ENCODE data around the gene AUTS2.

Gene AUTS2

DNA sequence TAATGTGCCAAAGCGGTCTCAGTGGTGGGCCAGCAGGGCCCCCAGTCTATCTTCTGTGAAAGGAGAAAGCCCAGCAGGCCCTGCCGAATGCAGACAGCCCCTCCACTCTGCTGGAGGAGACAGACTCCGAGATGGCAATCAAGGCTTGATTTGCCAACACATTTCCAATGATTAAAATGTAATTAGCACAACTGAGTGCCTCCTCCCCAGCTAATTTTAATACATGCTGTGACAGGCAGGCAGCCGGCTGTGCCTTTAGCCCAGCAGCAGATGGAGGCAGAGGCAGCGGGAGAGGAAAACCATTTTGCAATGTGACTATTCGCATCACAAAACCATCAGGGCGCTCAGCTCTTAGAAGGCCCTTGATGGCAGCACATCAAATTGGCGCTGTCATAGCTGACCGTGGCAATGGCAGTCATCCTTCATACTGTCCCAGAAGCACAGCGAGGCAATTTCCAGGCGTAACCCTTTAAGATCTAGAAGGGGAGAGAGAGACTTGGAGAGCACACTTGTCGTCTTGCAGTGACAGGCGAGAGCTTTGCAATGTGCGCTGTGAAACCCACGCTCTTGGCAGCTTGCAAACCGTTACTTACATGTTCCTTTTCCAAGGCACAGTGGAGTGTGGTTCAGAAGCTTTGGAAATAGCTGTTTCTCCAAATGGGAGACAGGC is 818.8 kb downstream of the AUTS2 start:
- DNase-seq (ENCODE audit: insufficient read length, low spot score) (no peak), FAIRE-seq (peak; percentile 48)
- TF ChIP-seq TAF1 (IDR thresholded peaks at IDR 0.05; ENCODE audit: low read depth, low read length) (no peak), POLR2AphosphoS5 (IDR thresholded peaks at IDR 0.05; ENCODE audit: low read depth, low read length) (no peak), POLR2A (IDR thresholded peaks at IDR 0.05; ENCODE audit: low read depth, low read length) (no peak), POU2F2 (IDR thresholded peaks at IDR 0.05; ENCODE audit: low read depth, low read length) (no peak), SPI1 (IDR thresholded peaks at IDR 0.05; ENCODE audit: low read depth, low read length) (no peak), PAX5 (IDR thresholded peaks at IDR 0.05; ENCODE audit: insufficient read depth, low read length, severe bottlenecking) (no peak)

- FAIRE-seq (no peak), DNase-seq (ENCODE audit: insufficient read length, low spot score) (no peak)
- TF ChIP-seq PAX5 (IDR thresholded peaks at IDR 0.05; ENCODE audit: insufficient read depth, low read length, severe bottlenecking) (no peak), SPI1 (IDR thresholded peaks at IDR 0.05; ENCODE audit: low read depth, low read length) (no peak), POU2F2 (IDR thresholded peaks at IDR 0.05; ENCODE audit: low read depth, low read length) (no peak), POLR2A (IDR thresholded peaks at IDR 0.05; ENCODE audit: low read depth, low read length) (no peak)
Measured at GRCh38 chr7:70419526-70420380, 821.5 kb downstream of the AUTS2 start.

DNA sequence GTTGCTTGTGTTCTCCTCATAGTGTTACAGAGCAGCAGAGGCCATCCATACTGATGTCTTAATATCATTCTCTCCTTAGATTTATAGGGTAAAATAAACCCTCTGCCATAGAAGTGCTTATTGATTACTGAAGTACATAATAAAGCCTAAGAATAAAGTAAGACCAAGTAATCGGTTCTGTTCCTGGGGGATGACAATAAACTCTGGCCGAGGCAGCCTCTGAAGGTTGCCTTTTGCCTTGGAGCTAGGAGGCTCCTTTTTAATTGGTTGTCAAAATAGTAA is 822.0 kb downstream of the AUTS2 start:
- no peak for DNase-seq (ENCODE audit: insufficient read length, low spot score)
- TF ChIP-seq POLR2A (IDR thresholded peaks at IDR 0.05; ENCODE audit: low read depth, low read length): no peak
- TF ChIP-seq SPI1 (IDR thresholded peaks at IDR 0.05; ENCODE audit: low read depth, low read length): no peak
- TF ChIP-seq POLR2AphosphoS5 (IDR thresholded peaks at IDR 0.05; ENCODE audit: low read depth, low read length): no peak
- TF ChIP-seq POU2F2 (IDR thresholded peaks at IDR 0.05; ENCODE audit: low read depth, low read length): no peak
- no peak for TF ChIP-seq PAX5 (IDR thresholded peaks at IDR 0.05; ENCODE audit: insufficient read depth, low read length, severe bottlenecking)
- no peak for TF ChIP-seq TAF1 (IDR thresholded peaks at IDR 0.05; ENCODE audit: low read depth, low read length)
- no peak for FAIRE-seq

- TF ChIP-seq POLR2AphosphoS5 (IDR thresholded peaks at IDR 0.05; ENCODE audit: low read depth, low read length) (no peak), SPI1 (IDR thresholded peaks at IDR 0.05; ENCODE audit: low read depth, low read length) (no peak), PAX5 (IDR thresholded peaks at IDR 0.05; ENCODE audit: insufficient read depth, low read length, severe bottlenecking) (no peak), POU2F2 (IDR thresholded peaks at IDR 0.05; ENCODE audit: low read depth, low read length) (no peak), TAF1 (IDR thresholded peaks at IDR 0.05; ENCODE audit: low read depth, low read length) (no peak), POLR2A (IDR thresholded peaks at IDR 0.05; ENCODE audit: low read depth, low read length) (no peak)
- DNase-seq (ENCODE audit: insufficient read length, low spot score) (no peak), FAIRE-seq (no peak)
Measured at GRCh38 chr7:70421319-70421718, 823.0 kb downstream of the AUTS2 start.

- TF ChIP-seq SPI1 (IDR thresholded peaks at IDR 0.05; ENCODE audit: low read depth, low read length) (peak; percentile 58), PAX5 (IDR thresholded peaks at IDR 0.05; ENCODE audit: insufficient read depth, low read length, severe bottlenecking) (no peak), TAF1 (IDR thresholded peaks at IDR 0.05; ENCODE audit: low read depth, low read length) (no peak), POLR2A (IDR thresholded peaks at IDR 0.05; ENCODE audit: low read depth, low read length) (no peak), POLR2AphosphoS5 (IDR thresholded peaks at IDR 0.05; ENCODE audit: low read depth, low read length) (no peak), POU2F2 (IDR thresholded peaks at IDR 0.05; ENCODE audit: low read depth, low read length) (peak; percentile 55; the same call in 1 of the 2 replicates)
- DNase-seq (ENCODE audit: insufficient read length, low spot score): peak; percentile 34
- peak; percentile 92 for FAIRE-seq
Measured at GRCh38 chr7:70426249-70426880, 828.1 kb downstream of the AUTS2 start.

- DNase-seq (ENCODE audit: insufficient read length, low spot score): no peak
- no peak for TF ChIP-seq SPI1 (IDR thresholded peaks at IDR 0.05; ENCODE audit: low read depth, low read length)
- no peak for TF ChIP-seq POU2F2 (IDR thresholded peaks at IDR 0.05; ENCODE audit: low read depth, low read length)
- TF ChIP-seq POLR2AphosphoS5 (IDR thresholded peaks at IDR 0.05; ENCODE audit: low read depth, low read length): no peak
- TF ChIP-seq TAF1 (IDR thresholded peaks at IDR 0.05; ENCODE audit: low read depth, low read length): no peak
- TF ChIP-seq PAX5 (IDR thresholded peaks at IDR 0.05; ENCODE audit: insufficient read depth, low read length, severe bottlenecking): no peak
- TF ChIP-seq POLR2A (IDR thresholded peaks at IDR 0.05; ENCODE audit: low read depth, low read length): no peak
- FAIRE-seq: no peak
Measured at GRCh38 chr7:70432567-70433001, 834.3 kb downstream of the AUTS2 start.

GRCh38 chr7:70434376-70434775 is 836.1 kb downstream of the AUTS2 start:
- DNase-seq (ENCODE audit: insufficient read length, low spot score): no peak
- TF ChIP-seq SPI1 (IDR thresholded peaks at IDR 0.05; ENCODE audit: low read depth, low read length): no peak
- TF ChIP-seq POLR2A (IDR thresholded peaks at IDR 0.05; ENCODE audit: low read depth, low read length): no peak
- no peak for TF ChIP-seq POU2F2 (IDR thresholded peaks at IDR 0.05; ENCODE audit: low read depth, low read length)
- no peak for TF ChIP-seq POLR2AphosphoS5 (IDR thresholded peaks at IDR 0.05; ENCODE audit: low read depth, low read length)
- FAIRE-seq: no peak

- DNase-seq (ENCODE audit: insufficient read length, low spot score) (no peak), FAIRE-seq (no peak)
- no peak for TF ChIP-seq POLR2AphosphoS5 (IDR thresholded peaks at IDR 0.05; ENCODE audit: low read depth, low read length)
- no peak for TF ChIP-seq SPI1 (IDR thresholded peaks at IDR 0.05; ENCODE audit: low read depth, low read length)
- no peak for TF ChIP-seq POU2F2 (IDR thresholded peaks at IDR 0.05; ENCODE audit: low read depth, low read length)
- TF ChIP-seq PAX5 (IDR thresholded peaks at IDR 0.05; ENCODE audit: insufficient read depth, low read length, severe bottlenecking): no peak
- TF ChIP-seq POLR2A (IDR thresholded peaks at IDR 0.05; ENCODE audit: low read depth, low read length): no peak
- TF ChIP-seq TAF1 (IDR thresholded peaks at IDR 0.05; ENCODE audit: low read depth, low read length): no peak
Measured at GRCh38 chr7:70434821-70435220, 836.5 kb downstream of the AUTS2 start.

DNA sequence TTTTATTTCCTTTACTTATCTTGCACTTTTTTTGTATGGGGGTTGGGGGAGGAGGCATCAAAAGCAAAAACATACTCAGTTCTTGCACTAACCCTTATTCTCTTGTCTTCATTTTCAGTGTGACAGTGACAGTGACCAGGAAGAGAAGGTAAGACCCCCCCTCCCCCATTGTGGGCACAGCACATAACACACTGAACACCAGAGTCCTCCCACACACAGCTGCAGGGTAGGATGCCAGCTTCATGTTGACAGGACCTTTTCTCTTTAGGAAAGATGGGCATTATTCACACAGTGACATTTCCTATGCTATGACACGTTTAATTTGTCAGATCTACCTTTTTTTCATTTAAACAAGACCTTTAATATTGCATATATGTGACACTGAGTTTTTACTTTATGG is 837.4 kb downstream of the AUTS2 start:
- FAIRE-seq (no peak), DNase-seq (ENCODE audit: insufficient read length, low spot score) (no peak)
- TF ChIP-seq POLR2AphosphoS5 (IDR thresholded peaks at IDR 0.05; ENCODE audit: low read depth, low read length): no peak
- TF ChIP-seq TAF1 (IDR thresholded peaks at IDR 0.05; ENCODE audit: low read depth, low read length): no peak
- no peak for TF ChIP-seq POLR2A (IDR thresholded peaks at IDR 0.05; ENCODE audit: low read depth, low read length)
- no peak for TF ChIP-seq SPI1 (IDR thresholded peaks at IDR 0.05; ENCODE audit: low read depth, low read length)
- TF ChIP-seq POU2F2 (IDR thresholded peaks at IDR 0.05; ENCODE audit: low read depth, low read length): no peak
- TF ChIP-seq PAX5 (IDR thresholded peaks at IDR 0.05; ENCODE audit: insufficient read depth, low read length, severe bottlenecking): no peak

Measured in GM12891 (cell line).